HepG2 (cell line): ENCODE results near the gene BCL11B. TPM values are rescaled to one million over a fixed set of nuclear protein-coding genes. Genes with fewer than 3 reads are reported as not detected.

Experiments used
- ATAC-seq: fragments of 200-7000 bp; cut with Tn5 transposase; 3 replicates; pipeline ENCODE4 v1.9.1; 2020; ENCODE audit warnings: mild to moderate bottlenecking, moderate library complexity
- BruUV-seq: library from RNA; stranded (reverse); fragments of 400-500 nt; replicated peaks from 2 replicates; lab custom pipeline; 2021; lab: Mats Ljungman, UMichigan
- CTCF ChIA-PET: fragments of 300-600 bp; formaldehyde crosslinking; extraction: SDS; loops from one replicate; lab custom pipeline; 2021; ENCODE audit warnings: low total read pairs, inconsistent platforms, low intra/inter-chr PET ratio; lab: Yijun Ruan, JAX
- POLR2A ChIA-PET: fragments of 350-600 bp; sonication (Branson Sonifier 250); formaldehyde crosslinking; loops from one replicate; lab custom pipeline; 2020; ENCODE audit warnings: antibody characterized with exemption, inconsistent platforms; lab: Yijun Ruan, JAX
- DNase-seq: peaks from one replicate; pipeline ENCODE4 v3.0.0-alpha.2; 2015; ENCODE audit warnings: low spot score
- FAIRE-seq: peaks from 3 replicates; lab custom pipeline; 2011; peaks lifted over from hg19 to GRCh38; lab: Jason Lieb, UNC
- H2AFZ ChIP-seq: one replicate; pipeline ENCODE4 v1.6.1; 2011; ENCODE audit warnings: low read length, inconsistent platforms
- H3K27ac ChIP-seq: fragments of 300-600 bp; 3 replicates; pipeline ENCODE4 v1.8.0; 2011; ENCODE audit warnings: mixed run types, mild to moderate bottlenecking, mixed read lengths, low read length, inconsistent platforms; ENCODE audit not compliant: insufficient read depth; ENCODE audit errors: extremely low read length
- H3K27me3 ChIP-seq, 2 experiments: fragments of 200-600 bp in 1 of 2; 2 replicates in 1 of 2; 3 replicates in 1 of 2; pipeline versions ENCODE4 v1.6.0 to v1.8.0; 2011; ENCODE audit warnings: low read length in 2 of 2, mild to moderate bottlenecking in 2 of 2, moderate library complexity in 2 of 2, inconsistent platforms in 1 of 2; ENCODE audit not compliant: insufficient read depth in 2 of 2, control insufficient read depth in 1 of 2
- H3K36me3 ChIP-seq, 2 experiments: fragments of 200-600 bp in 1 of 2; replicated peaks in 1 of 2; 2 replicates in 1 of 2; 3 replicates in 1 of 2; pipeline versions ENCODE4 v1.5.1 to v1.8.0; 2011; ENCODE audit warnings: low read length in 2 of 2, inconsistent platforms in 1 of 2; ENCODE audit not compliant: insufficient read depth in 2 of 2, control insufficient read depth in 1 of 2
- H3K4me1 ChIP-seq: 2 replicates; pipeline ENCODE4 v1.5.1; 2012; ENCODE audit warnings: low read length, inconsistent platforms; ENCODE audit not compliant: insufficient read depth
- H3K4me2 ChIP-seq: 2 replicates; pipeline ENCODE4 v1.6.0; 2011; ENCODE audit warnings: low read depth, low read length, inconsistent platforms
- H3K4me3 ChIP-seq, 3 experiments: fragments of 200-600 bp in 1 of 3; sonication (generic), shearing (Covaris generic) in 1 of 3; replicated peaks in 1 of 3; 2 replicates each; pipeline ENCODE4 v1.5.1; 2011 to 2016; ENCODE audit warnings: low read length in 3 of 3, inconsistent platforms in 2 of 3, low read depth in 2 of 3, mild to moderate bottlenecking in 2 of 3, control low read depth in 1 of 3, mixed read lengths in 1 of 3; ENCODE audit not compliant: insufficient read depth in 1 of 3
- H3K79me2 ChIP-seq: one replicate; pipeline ENCODE4 v1.6.1; 2011; ENCODE audit warnings: low read length, inconsistent platforms; ENCODE audit not compliant: insufficient read depth
- H3K9ac ChIP-seq: 2 replicates; pipeline ENCODE4 v1.6.0; 2011; ENCODE audit warnings: mild to moderate bottlenecking, low read depth, low read length, inconsistent platforms; ENCODE audit not compliant: insufficient read depth
- H3K9me3 ChIP-seq: 2 replicates; pipeline ENCODE4 v1.5.1; 2012; ENCODE audit warnings: mild to moderate bottlenecking, low read length
- H4K20me1 ChIP-seq: 2 replicates; pipeline ENCODE4 v1.6.0; 2011; ENCODE audit warnings: inconsistent platforms, mild to moderate bottlenecking, low read length, moderate library complexity; ENCODE audit not compliant: insufficient read depth
- BRD4 ChIP-seq: sonication (generic); formaldehyde crosslinking; IDR thresholded peaks from 2 replicates; pipeline ENCODE4 v1.4.0; 2020; ENCODE audit warnings: missing genetic modification reagents
- CEBPG ChIP-seq: IDR thresholded peaks from 2 replicates; pipeline ENCODE4 v1.6.1; 2016
- CREB3 ChIP-seq: sonication (generic); formaldehyde crosslinking; IDR thresholded peaks from 2 replicates; pipeline ENCODE4 v1.5.0; 2020; ENCODE audit warnings: missing genetic modification reagents
- ETV6 ChIP-seq: sonication (generic); formaldehyde crosslinking; conservative IDR thresholded peaks from 2 replicates; pipeline ENCODE4 v1.4.0; 2020; ENCODE audit warnings: missing genetic modification reagents
- GATAD1 ChIP-seq: IDR thresholded peaks from 2 replicates; pipeline ENCODE4 v1.6.1; 2016; ENCODE audit warnings: missing genetic modification reagents, missing compliant biosample characterization
- RFXAP ChIP-seq: sonication (generic); formaldehyde crosslinking; IDR thresholded peaks from 2 replicates; pipeline ENCODE4 v1.4.0; 2020; ENCODE audit warnings: missing genetic modification reagents, borderline replicate concordance
- RXRA ChIP-seq: sonication (generic); formaldehyde crosslinking; IDR thresholded peaks from 2 replicates; pipeline ENCODE4 v1.5.1; 2020; ENCODE audit warnings: missing genetic modification reagents
- ZBTB49 ChIP-seq: sonication (generic); formaldehyde crosslinking; IDR thresholded peaks from 2 replicates; pipeline ENCODE4 v1.4.0; 2020; ENCODE audit warnings: missing genetic modification reagents, borderline replicate concordance
- ZNF256 ChIP-seq: sonication (generic); formaldehyde crosslinking; conservative IDR thresholded peaks from 2 replicates; pipeline ENCODE4 v1.4.0; 2020; ENCODE audit warnings: missing genetic modification reagents
- ZNF674 ChIP-seq: sonication (generic); formaldehyde crosslinking; IDR thresholded peaks from 2 replicates; pipeline ENCODE4 v1.5.0; 2020; ENCODE audit warnings: low read depth, mild to moderate bottlenecking, missing genetic modification reagents
- WGBS: methylation state at CpG from one replicate; pipeline ENCODE4 v1.1.6; 2017; ENCODE audit warnings: low lambda C conversion rate; 5-methylcytosine and 5-hydroxymethylcytosine counted together
- in situ Hi-C: cut with HindIII; loops from 2 replicates; pipeline ENCODE4 v1.10.0; 2017; ENCODE audit warnings: low pct_unique_long_range_greater_than_20kb; ENCODE audit not compliant: extremely low pct_ligation_motif_present
- intact Hi-C: fragments of 100-400 bp; cut with micrococcal nuclease; formaldehyde crosslinking; loops from one replicate; pipeline ENCODE4 v1.10.0; 2022; ENCODE audit not compliant: unreplicated experiment
- polyA plus RNA-seq, 8 experiments: library from polyadenylated mRNA; depleted of rRNA in 3 of 8; stranded (reverse) in 7 of 8; unstranded in 1 of 8; fragments of >200 nt; fragmentation: Illumina TruSeq in 4 of 8; extraction: Trizol in 4 of 8; gene quantifications; 2 replicates each; pipeline versions ENCODE4 v1.2.1 to v1.2.3, GENCODE V29; 2011 to 2016; ENCODE audit warnings: low read depth in 4 of 8, missing spikeins in 1 of 8, mixed read lengths in 1 of 8; ENCODE audit not compliant: insufficient read depth in 1 of 8
- total RNA-seq, 5 experiments: library from RNA; depleted of rRNA; stranded (reverse); fragments of >200 nt; fragmentation: Illumina TruSeq; extraction: Trizol; gene quantifications; 2 replicates each; pipeline ENCODE4 v1.2.3, GENCODE V29; 2016; ENCODE audit warnings: low read depth in 1 of 5
- TF ChIP-seq, protein P1 (sequence below): sonication (generic); formaldehyde crosslinking; IDR thresholded peaks from 2 replicates; pipeline ENCODE4 v1.4.0; 2020; ENCODE audit warnings: mild to moderate bottlenecking, low read depth, missing genetic modification reagents
- TF ChIP-seq, protein P2 (sequence below): sonication (generic); formaldehyde crosslinking; IDR thresholded peaks from 2 replicates; pipeline ENCODE4 v1.8.0; 2022; ENCODE audit warnings: mild to moderate bottlenecking, missing genetic modification reagents; ENCODE audit not compliant: insufficient replicate concordance

Gene BCL11B
- total and polyA plus RNA-seq, 2 of the 13 experiments (the other 11 are each of a cell fraction or from before 2014, with no cell fraction given) = not detected

DNA sequence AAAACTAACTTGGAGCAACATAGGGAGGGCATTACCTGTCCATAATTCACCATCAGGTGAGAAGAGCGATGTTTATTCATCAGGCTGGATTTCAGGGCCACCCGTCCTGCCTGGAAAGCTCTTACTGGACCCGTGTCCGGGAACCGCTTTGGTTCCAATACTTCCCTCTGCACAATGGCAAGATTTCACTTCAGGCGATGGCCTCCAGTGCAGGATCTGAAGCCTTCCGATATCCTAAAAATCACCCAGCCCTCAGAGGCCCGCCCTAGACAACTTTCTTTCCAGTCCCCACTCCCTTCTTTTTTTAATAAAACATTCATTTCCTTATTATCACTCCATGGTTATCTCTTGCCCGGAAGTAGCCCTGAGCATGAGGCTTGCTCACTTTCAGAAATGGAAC is 92.5 kb downstream of the BCL11B start (continued):
- TF ChIP-seq ETV6 (no peak), ZNF674 (CRISPR knock-in tag) (no peak)

GRCh38 chr14:99177886-99178835 is 93.8 kb downstream of the BCL11B start:
- intact Hi-C loops (no loop called here), in situ Hi-C loops (no loop called here)
- no peak overlapping the region for H3K4me2 ChIP-seq
- no peak for ATAC-seq
- no peak for DNase-seq
- H3K27me3 ChIP-seq = peaks cover 0 to 20% of the 10 kb centered on the region in 2 experiments; a peak in 2 of 5 replicates
- no peaks in the 10 kb centered on the region for H3K36me3 ChIP-seq
- no peaks in the 10 kb centered on the region for H3K4me1 ChIP-seq
- no peak overlapping the region for H2AFZ ChIP-seq
- FAIRE-seq = no peak
- H3K27ac ChIP-seq = no peak overlapping the region
- POLR2A ChIA-PET = no interaction called here
- H3K9me3 ChIP-seq = no peaks in the 10 kb centered on the region
- TF ChIP-seq ZBTB49 (no peak), RXRA (CRISPR knock-in tag) (no peak), RFXAP (CRISPR knock-in tag) (no peak), CREB3 (CRISPR knock-in tag) (no peak), CEBPG (CRISPR knock-in tag) (no peak), GATAD1 (CRISPR knock-in tag) (no peak), BRD4 (CRISPR knock-in tag) (no peak), ZNF256 (no peak)
- TF ChIP-seq, protein P1, sequence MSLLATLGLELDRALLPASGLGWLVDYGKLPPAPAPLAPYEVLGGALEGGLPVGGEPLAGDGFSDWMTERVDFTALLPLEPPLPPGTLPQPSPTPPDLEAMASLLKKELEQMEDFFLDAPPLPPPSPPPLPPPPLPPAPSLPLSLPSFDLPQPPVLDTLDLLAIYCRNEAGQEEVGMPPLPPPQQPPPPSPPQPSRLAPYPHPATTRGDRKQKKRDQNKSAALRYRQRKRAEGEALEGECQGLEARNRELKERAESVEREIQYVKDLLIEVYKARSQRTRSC (CRISPR knock-in tag) = no peak
- TF ChIP-seq, protein P2, sequence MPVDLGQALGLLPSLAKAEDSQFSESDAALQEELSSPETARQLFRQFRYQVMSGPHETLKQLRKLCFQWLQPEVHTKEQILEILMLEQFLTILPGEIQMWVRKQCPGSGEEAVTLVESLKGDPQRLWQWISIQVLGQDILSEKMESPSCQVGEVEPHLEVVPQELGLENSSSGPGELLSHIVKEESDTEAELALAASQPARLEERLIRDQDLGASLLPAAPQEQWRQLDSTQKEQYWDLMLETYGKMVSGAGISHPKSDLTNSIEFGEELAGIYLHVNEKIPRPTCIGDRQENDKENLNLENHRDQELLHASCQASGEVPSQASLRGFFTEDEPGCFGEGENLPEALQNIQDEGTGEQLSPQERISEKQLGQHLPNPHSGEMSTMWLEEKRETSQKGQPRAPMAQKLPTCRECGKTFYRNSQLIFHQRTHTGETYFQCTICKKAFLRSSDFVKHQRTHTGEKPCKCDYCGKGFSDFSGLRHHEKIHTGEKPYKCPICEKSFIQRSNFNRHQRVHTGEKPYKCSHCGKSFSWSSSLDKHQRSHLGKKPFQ (CRISPR knock-in tag) = no peak
- WGBS = 4% methylated on average over 18 of the region's 18 CpGs
- H3K79me2 ChIP-seq = no peaks in the 10 kb centered on the region
- CTCF ChIA-PET = no interaction called here
- H3K9ac ChIP-seq = no peak overlapping the region
- no peak overlapping the region for H3K4me3 ChIP-seq
- no peaks in the 10 kb centered on the region for H4K20me1 ChIP-seq
- no TSS peak for BruUV-seq
